ENCODE results near the gene LTBP1. TPM values are rescaled to one million over a fixed set of nuclear protein-coding genes. Genes with fewer than 3 reads are reported as not detected.

The LTBP1 gene
- total RNA-seq, 4 donors from 2014 or later: 15.8 to 56.7 (median 28.3) TPM

GRCh38 chr2:33018271-33018670 is 71.5 kb downstream of the LTBP1 start:
- Histone ChIP-seq H3K9me3 (no peaks in the 10 kb centered on the region), H3K27ac (no peak overlapping the region), H3K27me3 (no peaks in the 10 kb centered on the region), H3K36me3 (no peaks in the 10 kb centered on the region), H3K4me1 (peaks cover 11 to 32% (median 14%) of the 10 kb centered on the region in 4 donors), H3K4me3 (no peak overlapping the region)
- in situ Hi-C loops (cut with MboI; ENCODE audit: low pct_ligation_motif_present in 1 of 4, low pct_unique_long_range_greater_than_20kb in 1 of 4, low sequenced_read_pairs in 3 of 4) (no loop called here), intact Hi-C loops (cut with DNase I; ENCODE audit: low total_unique reads) (no loop called here)
- WGBS, 2 donors (ENCODE audit: low coverage in 1 of 2): 78 to 81% methylated on average over 2 of the region's 2 CpGs
- DNase-seq: no peak
- TF ChIP-seq EP300 (IDR thresholded peaks at IDR 0.05; ENCODE audit: low read depth) (no peak), POLR2A (IDR thresholded peaks at IDR 0.05) (no peak), CTCF (IDR thresholded peaks at IDR 0.05) (no peak), POLR2AphosphoS5 (IDR thresholded peaks at IDR 0.05) (no peak)

GRCh38 chr2:33019796-33020195 is 73.0 kb downstream of the LTBP1 start:
- DNase-seq: no peak
- in situ Hi-C loops (cut with MboI; ENCODE audit: low pct_ligation_motif_present in 1 of 4, low pct_unique_long_range_greater_than_20kb in 1 of 4, low sequenced_read_pairs in 3 of 4): no loop called here
- intact Hi-C loops (cut with DNase I; ENCODE audit: low total_unique reads): no loop called here

GRCh38 chr2:33020883-33021282 is 74.1 kb downstream of the LTBP1 start:
- no peak for TF ChIP-seq CTCF (IDR thresholded peaks at IDR 0.05)
- TF ChIP-seq POLR2AphosphoS5 (IDR thresholded peaks at IDR 0.05): no peak
- TF ChIP-seq POLR2A (IDR thresholded peaks at IDR 0.05): no peak
- no peak for DNase-seq
- no peak overlapping the region for H3K27ac ChIP-seq
- peaks cover 4 to 23% (median 8%) of the 10 kb centered on the region in 4 donors for H3K4me1 ChIP-seq
- no peaks in the 10 kb centered on the region for H3K9me3 ChIP-seq
- H3K27me3 ChIP-seq: no peaks in the 10 kb centered on the region
- WGBS, 2 donors (ENCODE audit: low coverage in 1 of 2): 83 to 92% methylated on average over 5 to 6 of the region's 6 CpGs
- intact Hi-C loops (cut with DNase I; ENCODE audit: low total_unique reads): no loop called here
- H3K4me3 ChIP-seq: no peak overlapping the region
- H3K36me3 ChIP-seq: no peaks in the 10 kb centered on the region
- in situ Hi-C loops (cut with MboI; ENCODE audit: low pct_ligation_motif_present in 1 of 4, low pct_unique_long_range_greater_than_20kb in 1 of 4, low sequenced_read_pairs in 3 of 4): no loop called here

More at GRCh38 chr2:33019796-33020195, 73.0 kb downstream of the LTBP1 start:
- H3K4me3 ChIP-seq: no peak overlapping the region
- H3K27ac ChIP-seq: no peak overlapping the region
- no peaks in the 10 kb centered on the region for H3K27me3 ChIP-seq
- H3K36me3 ChIP-seq: no peaks in the 10 kb centered on the region
- peaks cover 8 to 33% (median 17%) of the 10 kb centered on the region in 4 donors for H3K4me1 ChIP-seq
- 96% methylated on average over 4 to 7 of the region's 7 CpGs for WGBS, 2 donors (ENCODE audit: low coverage in 1 of 2)
- H3K9me3 ChIP-seq: no peaks in the 10 kb centered on the region
- TF ChIP-seq POLR2A (IDR thresholded peaks at IDR 0.05) (no peak), CTCF (IDR thresholded peaks at IDR 0.05) (no peak)

GRCh38 chr2:33021542-33022227 is 74.9 kb downstream of the LTBP1 start:
- 52 to 57% methylated on average over 5 of the region's 5 CpGs for WGBS, 2 donors (ENCODE audit: low coverage in 1 of 2)
- Histone ChIP-seq H3K27me3 (no peaks in the 10 kb centered on the region), H3K27ac (no peak overlapping the region), H3K9me3 (no peaks in the 10 kb centered on the region), H3K4me1 (peaks cover 0 to 17% (median 4%) of the 10 kb centered on the region in 4 donors), H3K4me3 (no peak overlapping the region), H3K36me3 (no peaks in the 10 kb centered on the region)
- intact Hi-C loops (cut with DNase I; ENCODE audit: low total_unique reads) (no loop called here), in situ Hi-C loops (cut with MboI; ENCODE audit: low pct_ligation_motif_present in 1 of 4, low pct_unique_long_range_greater_than_20kb in 1 of 4, low sequenced_read_pairs in 3 of 4) (no loop called here)
- DNase-seq: no peak
- no peak for TF ChIP-seq EP300 (IDR thresholded peaks at IDR 0.05; ENCODE audit: low read depth)
- TF ChIP-seq POLR2AphosphoS5 (IDR thresholded peaks at IDR 0.05): no peak
- TF ChIP-seq CTCF (IDR thresholded peaks at IDR 0.05): no peak
- TF ChIP-seq POLR2A (IDR thresholded peaks at IDR 0.05): no peak

All from transverse colon (tissue), 4 donors.